Esophagus squamous epithelium (tissue), 5 donors: Measurements from ENCODE around the gene KSR2. TPM values are rescaled to one million over a fixed set of nuclear protein-coding genes. Genes with fewer than 3 reads are reported as not detected.

Experiments
- DNase-seq: peaks from one replicate; lab custom pipeline; 2025; lab: John Stamatoyannopoulos, UW
- H3K27ac ChIP-seq, 4 donors: fragments of 200-600 bp; sonication (generic); one replicate each; pipeline ENCODE4 v1.5.1; 2016 to 2019; ENCODE audit warnings: mild to moderate bottlenecking in 1 of 4
- H3K27me3 ChIP-seq, 4 donors: fragments of 200-600 bp; sonication (generic); 1 replicate in 3 of 4; 2 replicates in 1 of 4; pipeline versions ENCODE4 v1.5.1 to v1.6.0; 2017 to 2021; ENCODE audit warnings: antibody characterized with exemption in 1 of 4
- H3K36me3 ChIP-seq, 3 donors: fragments of 200-600 bp; sonication (generic); one replicate each; pipeline ENCODE4 v1.5.1; 2016 to 2019
- H3K4me1 ChIP-seq, 3 donors: fragments of 200-600 bp; sonication (generic); one replicate each; pipeline ENCODE4 v1.5.1; 2017 to 2019
- H3K4me3 ChIP-seq, 4 donors: fragments of 200-600 bp; sonication (generic); 1 replicate in 3 of 4; 2 replicates in 1 of 4; pipeline ENCODE4 v1.5.1; 2016 to 2019; ENCODE audit warnings: mild to moderate bottlenecking in 2 of 4, moderate library complexity in 1 of 4
- H3K9me3 ChIP-seq, 3 donors: fragments of 200-600 bp; sonication (generic); one replicate each; pipeline ENCODE4 v1.5.1; 2016 to 2019
- POLR2A ChIP-seq, 4 donors: fragments of 450-650 bp; IDR thresholded peaks; one replicate each; pipeline ENCODE4 v1.6.1; 2017; ENCODE audit warnings: antibody characterized with exemption in 4 of 4, mild to moderate bottlenecking in 4 of 4, moderate library complexity in 3 of 4
- WGBS, 2 donors: methylation state at CpG; one replicate each; pipeline ENCODE4 v1.1.5; 2018; 5-methylcytosine and 5-hydroxymethylcytosine counted together
- intact Hi-C: fragments of 100-400 bp; cut with DNase I; formaldehyde crosslinking; loops from one replicate; pipeline ENCODE4 v1.15.0; 2022
- total RNA-seq, 4 donors: library from RNA; depleted of rRNA; stranded (reverse); fragments of >200 nt; gene quantifications; one replicate each; pipeline ENCODE4 v1.1.0, GENCODE V29; 2016
- TF ChIP-seq, protein P1 (sequence below), 6 experiments: fragments of 450-650 bp in 4 of 6; fragments of 200-600 bp in 2 of 6; sonication (generic) in 2 of 6; IDR thresholded peaks; one replicate each; pipeline ENCODE4 v1.5.1; 2016 to 2019; ENCODE audit warnings: antibody characterized with exemption in 6 of 6, mild to moderate bottlenecking in 4 of 6, moderate library complexity in 4 of 6
- donor health status: DM: yes; HTN: yes; CAD: no.

The KSR2 gene
- total RNA-seq, 4 donors from 2014 or later: under 0.01 to 0.13 (median 0.03) TPM

DNA sequence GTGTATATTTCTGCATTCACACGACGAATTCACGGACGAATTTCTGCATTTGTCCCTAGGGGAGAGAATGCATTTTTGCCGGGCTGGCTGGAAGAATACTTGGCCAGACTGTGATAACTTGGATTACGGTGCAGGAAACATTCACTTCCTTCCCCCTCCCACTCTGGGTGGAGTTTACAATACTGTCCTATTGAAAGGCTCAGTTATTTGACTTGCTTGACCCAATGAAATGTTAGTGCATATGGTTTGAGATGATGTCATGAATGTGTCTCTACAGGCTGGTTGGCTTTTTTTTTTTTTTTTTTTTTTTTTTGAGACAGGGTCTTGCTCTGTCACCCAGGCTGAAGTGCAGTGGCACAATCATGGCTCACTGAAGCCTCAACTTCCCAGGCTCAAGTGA, 516.7 kb downstream of the KSR2 start:
- H3K27me3 ChIP-seq: no peaks in the 10 kb centered on the region
- H3K27ac ChIP-seq: no peak overlapping the region
- no peak overlapping the region for H3K4me3 ChIP-seq
- H3K4me1 ChIP-seq: no peaks in the 10 kb centered on the region
- H3K36me3 ChIP-seq: no peaks in the 10 kb centered on the region
- TF ChIP-seq POLR2A (IDR thresholded peaks at IDR 0.05): no peak
- TF ChIP-seq, protein P1, sequence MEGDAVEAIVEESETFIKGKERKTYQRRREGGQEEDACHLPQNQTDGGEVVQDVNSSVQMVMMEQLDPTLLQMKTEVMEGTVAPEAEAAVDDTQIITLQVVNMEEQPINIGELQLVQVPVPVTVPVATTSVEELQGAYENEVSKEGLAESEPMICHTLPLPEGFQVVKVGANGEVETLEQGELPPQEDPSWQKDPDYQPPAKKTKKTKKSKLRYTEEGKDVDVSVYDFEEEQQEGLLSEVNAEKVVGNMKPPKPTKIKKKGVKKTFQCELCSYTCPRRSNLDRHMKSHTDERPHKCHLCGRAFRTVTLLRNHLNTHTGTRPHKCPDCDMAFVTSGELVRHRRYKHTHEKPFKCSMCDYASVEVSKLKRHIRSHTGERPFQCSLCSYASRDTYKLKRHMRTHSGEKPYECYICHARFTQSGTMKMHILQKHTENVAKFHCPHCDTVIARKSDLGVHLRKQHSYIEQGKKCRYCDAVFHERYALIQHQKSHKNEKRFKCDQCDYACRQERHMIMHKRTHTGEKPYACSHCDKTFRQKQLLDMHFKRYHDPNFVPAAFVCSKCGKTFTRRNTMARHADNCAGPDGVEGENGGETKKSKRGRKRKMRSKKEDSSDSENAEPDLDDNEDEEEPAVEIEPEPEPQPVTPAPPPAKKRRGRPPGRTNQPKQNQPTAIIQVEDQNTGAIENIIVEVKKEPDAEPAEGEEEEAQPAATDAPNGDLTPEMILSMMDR (IDR thresholded peaks at IDR 0.05): no peak
- 50 to 69% methylated on average over 6 of the region's 6 CpGs for WGBS, 2 donors
- no peaks in the 10 kb centered on the region for H3K9me3 ChIP-seq
- no peak for DNase-seq
- intact Hi-C loops: no loop called here

- Histone ChIP-seq H3K27ac (no peak overlapping the region), H3K27me3 (no peaks in the 10 kb centered on the region), H3K4me3 (no peak overlapping the region), H3K4me1 (no peaks in the 10 kb centered on the region), H3K9me3 (no peaks in the 10 kb centered on the region), H3K36me3 (no peaks in the 10 kb centered on the region)
- TF ChIP-seq POLR2A (IDR thresholded peaks at IDR 0.05): no peak
- TF ChIP-seq, protein P1 (IDR thresholded peaks at IDR 0.05): no peak
- WGBS, 2 donors: 75 to 89% methylated on average over 2 to 3 of the region's 5 CpGs
- intact Hi-C loops: no loop called here
- no peak for DNase-seq
Observed at GRCh38 chr12:117450209-117450608, 518.6 kb downstream of the KSR2 start.

GRCh38 chr12:117447665-117448366, 521.0 kb downstream of the KSR2 start:
- H3K27ac ChIP-seq: no peak overlapping the region
- no peaks in the 10 kb centered on the region for H3K9me3 ChIP-seq
- WGBS, 2 donors: 79 to 92% methylated on average over 5 of the region's 6 CpGs
- no peak overlapping the region for H3K4me3 ChIP-seq
- intact Hi-C loops: no loop called here
- no peaks in the 10 kb centered on the region for H3K4me1 ChIP-seq
- TF ChIP-seq POLR2A (IDR thresholded peaks at IDR 0.05): no peak
- TF ChIP-seq, protein P1 (IDR thresholded peaks at IDR 0.05): no peak
- DNase-seq: no peak
- H3K27me3 ChIP-seq: no peaks in the 10 kb centered on the region
- no peaks in the 10 kb centered on the region for H3K36me3 ChIP-seq

GRCh38 chr12:117444781-117445180, 524.0 kb downstream of the KSR2 start:
- H3K27ac ChIP-seq: no peak overlapping the region
- no peaks in the 10 kb centered on the region for H3K9me3 ChIP-seq
- H3K4me1 ChIP-seq: peaks cover 0 to 3% (median 0%) of the 10 kb centered on the region in 3 donors
- TF ChIP-seq, protein P1 (IDR thresholded peaks at IDR 0.05): no peak
- TF ChIP-seq POLR2A (IDR thresholded peaks at IDR 0.05): no peak
- H3K4me3 ChIP-seq: no peak overlapping the region
- DNase-seq: no peak
- H3K27me3 ChIP-seq: no peaks in the 10 kb centered on the region
- no peaks in the 10 kb centered on the region for H3K36me3 ChIP-seq
- intact Hi-C loops: no loop called here
- WGBS, 2 donors: 38 to 59% methylated on average over 4 of the region's 4 CpGs

DNA sequence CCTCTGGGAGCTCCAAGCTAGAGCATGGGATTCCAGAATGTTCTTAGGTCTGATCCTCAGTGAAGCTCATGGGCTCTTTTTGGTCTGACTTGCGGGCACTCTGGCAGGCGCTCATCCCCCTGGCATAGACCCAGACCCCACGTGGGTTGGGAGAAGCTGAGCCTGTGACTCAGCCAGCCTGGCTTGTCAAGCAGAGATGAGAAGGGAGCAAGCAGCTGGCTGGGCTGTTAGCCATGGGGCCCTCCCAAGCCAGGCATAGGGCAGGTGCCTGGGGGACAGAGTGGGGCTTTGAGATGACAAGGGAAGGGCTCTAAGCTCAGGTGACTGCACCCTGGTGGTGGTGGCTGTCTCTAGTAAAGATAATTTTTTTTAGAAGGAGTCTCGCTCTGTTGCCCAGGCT, 527.0 kb downstream of the KSR2 start:
- intact Hi-C loops: no loop called here
- WGBS, 2 donors: 67% methylated on average over 1 of the region's 4 CpGs; no CpG with 5 or more reads in 1 of the 2 donors
- Histone ChIP-seq H3K36me3 (no peaks in the 10 kb centered on the region), H3K27me3 (no peaks in the 10 kb centered on the region), H3K9me3 (no peaks in the 10 kb centered on the region), H3K4me3 (no peak overlapping the region), H3K27ac (no peak overlapping the region), H3K4me1 (peaks cover 0 to 3% (median 0%) of the 10 kb centered on the region in 3 donors)
- no peak for DNase-seq
- no peak for TF ChIP-seq POLR2A (IDR thresholded peaks at IDR 0.05)
- TF ChIP-seq, protein P1 (IDR thresholded peaks at IDR 0.05): no peak
